ENCODE data around the gene MCEMP1. TPM values are rescaled to one million over a fixed set of nuclear protein-coding genes. Genes with fewer than 3 reads are reported as not detected.

Gene MCEMP1
- polyA plus RNA-seq, 1 experiment, result not detected

DNA sequence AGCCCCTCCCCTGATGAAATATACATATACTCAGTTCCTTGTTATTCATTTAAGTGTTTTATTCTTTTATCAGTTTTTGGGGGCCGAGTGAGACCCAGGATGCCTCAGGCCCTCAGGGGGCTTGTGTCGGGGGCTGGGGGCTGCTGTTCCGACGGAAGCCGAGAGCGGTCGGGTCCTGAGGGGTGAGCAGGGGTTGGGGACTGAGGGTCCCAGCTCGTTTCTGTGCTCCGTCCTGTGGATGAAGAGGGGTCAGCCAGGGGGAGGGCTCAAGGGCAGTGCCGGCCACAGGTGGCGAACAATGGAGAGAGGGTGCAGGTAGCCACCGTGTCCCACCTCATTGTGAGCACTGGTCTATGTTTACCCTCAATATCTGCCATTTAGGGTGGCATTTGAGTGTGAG, 45.3 kb upstream of the MCEMP1 start:
- CTCF ChIA-PET, result interaction anchor here (2.5 kb wide), 1 partner anchor 63 kb away, joined by 14 read pairs; no protein-coding TSS in a partner anchor

DNA sequence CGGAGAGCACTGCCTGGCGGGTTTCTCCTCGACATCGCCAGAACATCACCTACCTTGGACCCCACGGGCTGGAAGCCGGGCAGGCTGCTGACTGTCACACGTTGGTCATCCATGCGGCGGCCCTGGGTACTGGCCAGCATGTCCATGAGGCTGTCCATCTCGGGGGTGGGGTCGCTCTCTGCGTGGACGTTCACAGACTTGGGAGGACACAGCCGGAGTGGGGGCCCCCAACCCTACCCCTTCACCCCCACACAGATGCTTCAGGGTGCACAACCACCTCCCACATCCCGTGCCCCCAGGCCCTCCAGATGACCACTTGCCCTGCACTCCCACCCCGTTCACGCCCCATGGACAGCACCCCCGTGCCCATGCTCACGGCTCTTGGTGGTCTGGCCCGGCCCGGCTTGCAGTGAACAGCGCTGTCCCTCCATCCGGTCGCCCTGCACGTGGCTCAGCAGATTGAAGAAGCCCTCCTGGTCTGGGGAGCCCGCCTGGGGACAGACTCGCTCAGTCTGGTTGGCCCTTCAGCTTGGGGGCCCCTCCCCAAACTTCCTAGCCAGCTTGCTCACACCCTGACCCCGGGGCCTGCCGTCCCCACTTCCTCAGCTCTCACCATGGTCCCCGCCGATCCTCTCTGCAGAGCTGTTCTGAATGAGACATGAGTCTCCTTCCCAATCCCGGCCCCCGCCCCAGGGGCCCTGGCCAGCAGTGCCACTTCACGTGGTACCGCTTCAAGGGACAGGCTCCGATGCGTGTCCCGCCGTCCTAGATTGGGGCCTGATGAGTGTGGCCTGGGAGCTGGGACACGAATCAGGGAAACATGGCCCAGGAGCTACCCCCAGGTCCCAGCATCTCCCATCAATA, 44.3 kb upstream of the MCEMP1 start:
- no peak overlapping the region for H3K27ac ChIP-seq (ENCODE audit: low read depth, low read length)
- no peaks in the 10 kb centered on the region; the same call in 1 of the 2 replicates for H3K9me3 ChIP-seq (ENCODE audit: control insufficient read depth, insufficient read depth, low read length)
- H3K27me3 ChIP-seq (ENCODE audit: control insufficient read depth, insufficient read depth, low read length), result peaks cover 4% of the 10 kb centered on the region
- TF ChIP-seq, protein P1, sequence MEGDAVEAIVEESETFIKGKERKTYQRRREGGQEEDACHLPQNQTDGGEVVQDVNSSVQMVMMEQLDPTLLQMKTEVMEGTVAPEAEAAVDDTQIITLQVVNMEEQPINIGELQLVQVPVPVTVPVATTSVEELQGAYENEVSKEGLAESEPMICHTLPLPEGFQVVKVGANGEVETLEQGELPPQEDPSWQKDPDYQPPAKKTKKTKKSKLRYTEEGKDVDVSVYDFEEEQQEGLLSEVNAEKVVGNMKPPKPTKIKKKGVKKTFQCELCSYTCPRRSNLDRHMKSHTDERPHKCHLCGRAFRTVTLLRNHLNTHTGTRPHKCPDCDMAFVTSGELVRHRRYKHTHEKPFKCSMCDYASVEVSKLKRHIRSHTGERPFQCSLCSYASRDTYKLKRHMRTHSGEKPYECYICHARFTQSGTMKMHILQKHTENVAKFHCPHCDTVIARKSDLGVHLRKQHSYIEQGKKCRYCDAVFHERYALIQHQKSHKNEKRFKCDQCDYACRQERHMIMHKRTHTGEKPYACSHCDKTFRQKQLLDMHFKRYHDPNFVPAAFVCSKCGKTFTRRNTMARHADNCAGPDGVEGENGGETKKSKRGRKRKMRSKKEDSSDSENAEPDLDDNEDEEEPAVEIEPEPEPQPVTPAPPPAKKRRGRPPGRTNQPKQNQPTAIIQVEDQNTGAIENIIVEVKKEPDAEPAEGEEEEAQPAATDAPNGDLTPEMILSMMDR (IDR thresholded peaks at IDR 0.05; ENCODE audit: low read depth, low read length), result no peak
- no peak overlapping the region for H3K4me3 ChIP-seq (ENCODE audit: low read depth, low read length)
- CTCF ChIA-PET, result interaction anchor here (0.5 kb wide), 1 partner anchor 17 kb away, joined by 3 read pairs; no protein-coding TSS in a partner anchor
- POLR2A ChIA-PET, result no interaction called here
- no peak for DNase-seq (ENCODE audit: low read depth, low spot score)

More for the DNA sequence above, 45.3 kb upstream of the MCEMP1 start:
- DNase-seq (ENCODE audit: low read depth, low spot score), result no peak
- POLR2A ChIA-PET, result no interaction called here
- TF ChIP-seq, protein P1 (IDR thresholded peaks at IDR 0.05; ENCODE audit: low read depth, low read length), result no peak
- Histone ChIP-seq H3K27me3 (ENCODE audit: control insufficient read depth, insufficient read depth, low read length) (no peaks in the 10 kb centered on the region), H3K27ac (ENCODE audit: low read depth, low read length) (no peak overlapping the region), H3K9me3 (ENCODE audit: control insufficient read depth, insufficient read depth, low read length) (no peaks in the 10 kb centered on the region; the same call in 1 of the 2 replicates), H3K4me3 (ENCODE audit: low read depth, low read length) (no peak overlapping the region)

DNA sequence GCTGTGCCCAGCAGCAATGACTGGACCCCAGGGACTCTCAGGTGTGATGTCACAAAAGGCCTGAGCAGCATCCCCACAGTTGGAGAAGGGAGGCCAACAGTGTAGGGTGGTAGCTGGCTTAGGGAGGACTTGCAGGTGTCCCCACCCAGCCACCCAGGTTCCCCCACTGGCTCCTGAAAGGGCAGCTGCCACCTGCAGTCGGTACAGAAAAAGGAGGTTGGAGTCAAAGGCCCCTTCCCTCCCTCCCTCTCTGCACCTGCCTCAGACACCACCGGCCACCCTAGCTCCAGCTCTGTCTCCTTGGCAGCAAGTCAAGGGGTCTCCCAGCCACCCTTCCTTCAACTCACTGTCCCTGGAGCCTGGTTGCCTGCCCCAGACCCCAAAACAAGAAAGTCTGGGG, 43.2 kb upstream of the MCEMP1 start, which contains the start of gene PCP2:
PCP2 (minus strand) TSS at position 22 of the 400 bp plus-strand sequence. CDS start 262 bp downstream, outside the sequence.
- Histone ChIP-seq H3K27me3 (ENCODE audit: control insufficient read depth, insufficient read depth, low read length) (peaks cover 6% of the 10 kb centered on the region), H3K27ac (ENCODE audit: low read depth, low read length) (no peak within 1 kb of the TSS), H3K9me3 (ENCODE audit: control insufficient read depth, insufficient read depth, low read length) (no peaks in the 10 kb centered on the region; the same call in 1 of the 2 replicates), H3K4me3 (ENCODE audit: low read depth, low read length) (no peak within 1 kb of the TSS)
- DNase-seq (ENCODE audit: low read depth, low spot score), result no peak
- ChIA-PET CTCF (interaction anchor here (0.5 kb wide), 1 partner anchor 277 kb away, joined by 4 read pairs; no protein-coding TSS in a partner anchor), POLR2A (interaction anchor here (0.7 kb wide), 1 partner anchor 10 kb away, joined by 3 read pairs; no protein-coding TSS in a partner anchor)
- TF ChIP-seq, protein P1 (IDR thresholded peaks at IDR 0.05; ENCODE audit: low read depth, low read length), result no peak

DNA sequence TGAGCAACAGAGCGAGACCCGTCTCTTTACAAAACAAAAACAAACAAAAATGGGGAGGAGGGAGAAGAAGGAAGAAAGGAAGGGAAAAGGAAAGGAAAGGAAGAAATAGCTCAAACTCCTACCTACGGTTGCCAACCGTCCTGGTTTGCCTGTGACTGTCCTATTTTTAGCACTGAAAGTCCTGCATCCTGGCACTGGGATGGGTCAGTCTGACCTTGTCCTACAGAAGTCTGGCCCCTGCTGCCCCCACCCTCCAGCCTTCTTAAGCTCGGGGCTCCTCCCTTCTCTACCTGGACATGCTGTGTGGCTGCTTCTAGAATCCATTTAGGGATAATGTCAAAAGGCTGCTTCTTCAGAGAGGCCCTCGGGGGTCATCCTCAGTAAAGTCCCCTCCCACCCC, 41.2 kb upstream of the MCEMP1 start:
- Histone ChIP-seq H3K4me3 (ENCODE audit: low read depth, low read length) (no peak overlapping the region), H3K9me3 (ENCODE audit: control insufficient read depth, insufficient read depth, low read length) (peaks cover 3% of the 10 kb centered on the region; the same call in 1 of the 2 replicates), H3K27ac (ENCODE audit: low read depth, low read length) (no peak overlapping the region), H3K27me3 (ENCODE audit: control insufficient read depth, insufficient read depth, low read length) (peaks cover 6% of the 10 kb centered on the region)
- TF ChIP-seq, protein P1 (IDR thresholded peaks at IDR 0.05; ENCODE audit: low read depth, low read length), result no peak
- DNase-seq (ENCODE audit: low read depth, low spot score), result no peak
- POLR2A ChIA-PET, result no interaction called here
- CTCF ChIA-PET, result interaction anchor here (0.7 kb wide), 1 partner anchor 22 kb away, joined by 3 read pairs; no protein-coding TSS in a partner anchor

DNA sequence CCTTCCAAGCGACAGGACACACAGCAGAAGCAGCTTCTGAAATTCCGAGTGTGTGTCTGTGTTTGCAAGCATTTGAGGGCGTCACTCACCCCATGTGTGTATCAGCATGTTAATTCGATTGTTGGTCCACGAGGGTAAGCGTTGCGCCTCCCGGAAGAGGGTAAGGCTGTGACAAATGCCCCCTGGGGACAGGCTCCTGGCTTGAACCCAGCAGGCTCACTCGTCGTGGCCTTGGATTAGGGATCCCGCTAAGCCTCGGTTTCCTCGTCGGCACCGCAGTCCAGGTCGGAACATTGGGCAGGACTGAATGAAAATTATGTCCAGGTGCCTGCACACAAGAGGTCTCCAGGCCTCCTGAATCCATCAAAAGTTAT, 40.6 kb upstream of the MCEMP1 start:
- Histone ChIP-seq H3K4me3 (ENCODE audit: low read depth, low read length) (no peak overlapping the region), H3K9me3 (ENCODE audit: control insufficient read depth, insufficient read depth, low read length) (peaks cover 6% of the 10 kb centered on the region; the same call in 1 of the 2 replicates), H3K27me3 (ENCODE audit: control insufficient read depth, insufficient read depth, low read length) (peaks cover 6% of the 10 kb centered on the region), H3K27ac (ENCODE audit: low read depth, low read length) (no peak overlapping the region)
- ChIA-PET POLR2A (no interaction called here), CTCF (no interaction called here)
- no peak for DNase-seq (ENCODE audit: low read depth, low spot score)
- TF ChIP-seq, protein P1 (IDR thresholded peaks at IDR 0.05; ENCODE audit: low read depth, low read length), result no peak

Measured in AG04450 (cell line).